NCI-H460 (cell line): ENCODE data around the gene MAPRE3. TPM values are rescaled to one million over a fixed set of nuclear protein-coding genes. Genes with fewer than 3 reads are reported as not detected.
"Not testable (repeated sequence)": the region's sequence is repeated elsewhere in the genome, so short reads cannot be mapped to it uniquely, and the experiment has no call there.

Source experiments
- DNase-seq: peaks from one replicate; pipeline ENCODE4 v3.0.0-alpha.2; 2016; ENCODE audit warnings: low read depth; ENCODE audit errors: extremely low read depth
- polyA plus RNA-seq: library from polyadenylated mRNA; depleted of rRNA; stranded (reverse); fragments of >200 nt; gene quantifications from 2 replicates; pipeline ENCODE4 v1.2.3, GENCODE V29; 2014; cell fraction: nucleus; rRNA removed
- total RNA-seq: library from RNA; depleted of rRNA; stranded (reverse); fragments of >200 nt; shearing (Covaris generic); gene quantifications from 2 replicates; pipeline ENCODE4 v1.2.3, GENCODE V29; 2014; rRNA removed

The MAPRE3 gene
- 4.0 and 5.1 TPM in 2 replicates for total RNA-seq
- 10.7 and 12.6 TPM in 2 replicates for polyA plus RNA-seq

DNA sequence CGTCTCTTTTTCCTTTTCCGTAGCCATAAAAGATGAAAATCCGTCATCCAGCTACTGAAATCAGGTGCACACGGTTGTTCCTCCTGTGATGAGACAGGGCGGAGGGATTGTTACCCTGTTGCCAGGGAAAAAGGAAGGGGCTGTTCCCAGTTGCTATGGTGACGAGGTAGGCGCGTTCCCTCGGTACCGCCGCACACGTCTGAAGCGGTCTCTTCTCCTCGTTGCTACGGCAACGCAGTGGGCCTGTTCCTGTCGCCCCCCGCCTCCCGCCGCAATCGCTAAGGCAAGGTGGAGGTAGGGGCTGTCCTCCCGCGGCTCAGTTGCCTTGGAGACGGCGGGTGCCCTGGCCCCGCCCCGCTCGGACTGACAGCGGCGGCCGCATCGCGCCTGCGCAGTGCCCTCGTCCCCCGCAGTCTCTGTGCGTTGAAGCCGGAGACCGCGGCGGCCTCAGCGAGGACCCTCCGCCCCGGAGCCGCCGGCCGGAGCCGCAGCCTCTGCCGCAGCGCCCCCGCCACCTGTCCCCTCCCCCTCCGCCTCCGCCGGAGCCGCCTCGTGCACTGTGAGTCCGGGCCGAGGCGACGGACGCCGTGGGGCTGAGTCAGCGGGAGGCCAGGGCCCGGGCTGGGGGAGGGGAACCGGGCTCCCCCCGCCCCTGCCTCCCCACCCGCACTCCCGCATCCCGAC lies at the start of gene MAPRE3:
TSS of gene MAPRE3 (plus strand) at position 394 of the 684 bp plus-strand sequence. CDS start 51,582 bp downstream, outside the sequence.
- DNase-seq, result peak; percentile 54

DNA sequence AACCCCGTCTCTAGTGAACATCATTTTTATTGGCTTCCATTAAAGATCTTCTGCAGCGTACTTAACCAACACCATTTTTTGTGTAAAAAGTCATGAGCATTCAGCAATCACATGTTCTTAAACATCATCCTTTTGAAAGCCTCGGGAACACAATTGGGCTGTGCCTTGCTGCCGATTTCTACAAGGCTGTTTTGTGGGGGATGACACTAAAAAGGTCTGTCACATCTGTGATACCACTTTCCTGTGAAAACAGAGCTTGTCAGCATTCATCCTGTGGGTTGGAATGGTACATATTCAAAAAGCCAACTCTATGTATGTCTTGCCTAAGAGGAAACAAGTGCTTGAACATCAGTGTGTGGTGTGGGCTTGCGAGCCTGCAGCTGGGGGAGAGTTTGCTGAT lies 49.1 kb upstream of the MAPRE3 start:
- no peak for DNase-seq

DNA sequence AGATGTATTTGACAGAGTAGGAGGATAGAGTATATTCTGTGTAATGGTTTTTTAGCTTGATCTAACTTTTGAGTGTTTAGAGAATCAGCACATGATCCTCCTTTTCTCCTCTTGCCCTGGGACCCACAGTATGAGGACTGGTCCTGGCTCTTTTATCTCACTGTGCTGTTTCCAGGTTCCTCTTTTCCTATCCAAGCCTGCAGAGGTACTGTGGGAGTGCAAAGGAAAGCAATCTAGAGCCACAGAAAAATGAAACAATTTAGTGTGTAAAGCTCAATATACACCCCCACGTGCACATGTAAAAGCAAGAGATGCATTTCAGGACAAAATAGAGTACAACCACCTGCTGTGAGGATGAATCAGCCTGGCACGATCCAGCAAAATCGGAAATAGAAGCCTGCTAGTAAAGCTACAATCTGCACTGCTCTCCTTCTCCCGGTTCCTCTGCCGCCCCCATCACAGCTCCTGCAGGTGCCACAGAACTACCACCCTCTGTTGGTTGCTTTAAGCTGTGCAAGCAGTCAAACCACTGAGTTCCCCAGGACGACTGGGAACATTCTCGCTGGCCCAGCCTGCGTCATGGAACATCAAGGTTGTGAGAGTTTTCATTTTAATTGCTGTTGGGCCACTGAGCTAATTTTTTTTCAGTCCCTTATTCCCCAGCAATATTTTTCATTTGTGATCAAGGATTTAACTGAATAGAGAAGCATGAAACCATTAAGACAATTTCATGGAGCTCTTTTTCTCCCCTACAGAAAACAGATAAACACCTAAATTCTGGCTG lies 47.8 kb upstream of the MAPRE3 start:
- DNase-seq, result peak; percentile 46

DNA sequence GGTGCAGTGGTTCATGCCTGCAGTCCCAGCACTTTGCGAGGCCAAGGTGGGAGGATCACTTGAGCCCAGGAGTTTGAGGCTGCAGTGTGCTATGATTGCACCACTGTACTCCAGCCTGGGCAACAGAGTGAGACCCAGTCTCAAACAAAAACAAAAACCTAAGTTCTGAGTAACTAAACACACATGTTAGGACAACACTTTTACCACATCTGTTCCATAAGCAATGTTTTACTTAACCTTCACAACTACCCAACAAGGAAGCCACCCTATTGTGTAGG lies 47.3 kb upstream of the MAPRE3 start:
- not testable (repeated sequence) for DNase-seq

DNA sequence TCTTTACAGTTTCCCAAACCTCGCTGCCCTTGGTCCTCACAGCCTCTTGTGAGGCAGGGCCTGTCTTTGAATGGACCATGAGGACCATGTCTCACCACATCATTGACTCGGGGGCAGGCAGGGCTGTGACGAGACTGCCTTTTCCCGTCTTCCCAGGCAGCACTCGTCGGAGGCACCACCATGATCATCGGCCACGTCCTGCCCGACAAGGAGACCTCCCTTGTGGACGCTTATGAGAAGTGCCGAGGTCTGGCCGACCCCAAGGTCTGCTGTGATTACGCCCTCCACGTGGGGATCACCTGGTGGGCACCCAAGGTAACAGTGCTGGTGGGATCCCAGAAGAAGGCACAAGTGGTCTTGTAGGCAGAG lies 45.7 kb upstream of the MAPRE3 start:
- DNase-seq, result no peak

DNA sequence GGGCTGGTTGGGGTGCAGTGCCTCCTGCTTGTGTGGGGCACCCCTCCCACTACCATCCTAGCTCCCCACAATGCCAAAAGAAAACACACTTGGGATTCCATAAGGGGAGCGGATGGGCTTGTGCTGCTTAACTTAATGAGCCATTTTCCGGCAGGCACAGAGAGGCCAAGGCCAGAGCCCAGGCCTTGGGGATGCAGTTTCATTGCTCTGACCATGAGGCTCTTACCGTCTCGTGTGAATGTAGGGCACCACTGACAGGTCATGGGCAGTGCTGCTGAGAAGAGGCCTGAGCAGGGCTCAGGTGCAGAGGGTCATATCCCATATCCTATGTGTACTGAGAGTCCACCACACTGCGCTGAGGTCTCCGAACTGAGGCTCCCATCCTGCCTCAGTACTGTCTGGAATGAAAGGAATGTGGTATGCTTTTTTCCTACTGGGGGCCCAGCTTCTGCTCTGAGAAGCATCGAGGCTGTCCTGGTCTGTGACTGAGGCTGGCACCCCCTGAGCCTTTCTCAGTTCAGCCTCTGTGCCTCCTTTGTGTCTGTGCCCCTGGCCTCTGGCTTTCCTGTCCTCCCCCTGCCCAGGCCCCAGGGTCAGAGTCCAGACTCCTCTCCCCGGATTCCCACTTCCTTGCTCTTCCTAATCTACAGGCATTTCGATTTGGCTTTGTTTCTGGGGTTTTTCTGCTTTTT lies 45.2 kb upstream of the MAPRE3 start:
- no peak for DNase-seq

DNA sequence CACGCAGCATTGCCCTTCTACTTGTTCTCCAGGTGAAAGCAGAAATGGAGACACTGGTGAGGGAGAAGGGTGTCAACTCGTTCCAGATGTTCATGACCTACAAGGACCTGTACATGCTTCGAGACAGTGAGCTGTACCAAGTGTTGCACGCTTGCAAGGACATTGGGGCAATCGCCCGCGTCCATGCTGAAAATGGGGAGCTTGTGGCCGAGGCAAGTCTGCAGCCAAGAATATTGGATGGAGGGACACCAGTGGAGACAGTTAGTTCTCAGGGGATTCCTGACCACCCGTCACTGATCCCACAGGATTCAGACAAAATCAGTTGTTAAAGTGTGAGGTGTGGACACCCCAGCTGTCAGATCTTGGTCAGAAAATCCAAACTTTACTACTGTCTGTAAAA lies 43.2 kb upstream of the MAPRE3 start:
- DNase-seq, result no peak

DNA sequence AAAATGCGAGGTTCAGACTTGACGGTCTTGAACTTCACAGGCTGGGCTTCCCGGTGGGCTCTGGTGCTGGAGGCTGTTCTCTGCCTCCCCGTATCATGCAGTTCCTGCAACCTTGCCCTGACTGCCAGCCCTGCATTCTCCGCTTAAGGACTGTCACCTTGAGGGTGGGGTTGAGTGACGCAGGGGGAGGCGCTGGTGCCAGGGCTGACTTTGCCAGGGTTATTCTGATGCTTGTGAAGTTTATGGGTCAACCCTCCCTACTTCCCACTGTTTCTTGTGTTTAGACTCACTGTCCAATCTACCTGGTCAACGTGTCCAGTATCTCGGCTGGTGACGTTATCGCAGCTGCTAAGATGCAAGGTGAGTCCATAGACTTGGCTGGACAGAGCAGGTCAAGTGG lies 37.5 kb upstream of the MAPRE3 start:
- no peak for DNase-seq

DNA sequence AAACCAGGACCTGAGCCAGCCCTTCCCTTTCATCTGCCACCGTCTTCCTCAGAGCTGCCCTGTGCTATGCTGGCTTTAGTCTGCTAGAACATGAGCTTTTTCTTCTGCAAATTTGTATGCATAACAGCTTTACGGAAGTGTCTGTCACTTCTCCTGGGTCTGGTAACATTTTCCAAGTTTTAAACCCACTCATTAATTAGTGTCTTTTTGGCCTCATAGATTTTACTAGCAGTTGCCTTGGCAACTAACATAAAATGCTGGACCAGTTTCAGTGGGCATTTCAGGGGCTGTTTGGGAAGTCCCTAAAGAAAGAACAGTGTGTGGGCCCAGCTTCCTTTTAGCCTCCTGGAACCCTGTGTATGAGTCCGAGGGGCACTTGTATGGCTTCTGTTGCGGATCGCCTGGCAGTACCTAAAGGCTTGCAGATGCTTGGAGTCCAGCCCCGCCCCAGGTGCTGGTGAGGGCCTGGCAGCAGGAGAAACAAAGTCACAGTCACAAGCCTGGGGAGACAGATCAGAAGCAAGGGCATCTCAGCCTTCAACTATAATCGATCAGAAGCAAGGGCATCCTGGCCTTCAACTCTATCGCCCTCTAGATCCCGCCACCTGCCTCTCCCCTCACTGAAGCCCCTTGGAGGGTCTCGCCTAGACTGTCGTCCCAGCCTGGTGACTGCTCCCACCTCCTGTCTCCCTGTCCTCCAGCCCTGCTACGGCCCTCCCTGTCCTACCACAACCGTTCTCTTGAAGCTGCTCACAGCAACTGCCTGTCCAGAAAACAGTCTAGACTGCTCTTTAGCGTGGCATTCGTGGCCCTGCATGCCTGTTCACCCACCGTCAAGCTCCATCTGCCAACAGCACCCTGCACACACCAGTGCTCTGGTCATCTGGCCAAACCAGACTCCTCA lies 36.8 kb upstream of the MAPRE3 start:
- no peak for DNase-seq

DNA sequence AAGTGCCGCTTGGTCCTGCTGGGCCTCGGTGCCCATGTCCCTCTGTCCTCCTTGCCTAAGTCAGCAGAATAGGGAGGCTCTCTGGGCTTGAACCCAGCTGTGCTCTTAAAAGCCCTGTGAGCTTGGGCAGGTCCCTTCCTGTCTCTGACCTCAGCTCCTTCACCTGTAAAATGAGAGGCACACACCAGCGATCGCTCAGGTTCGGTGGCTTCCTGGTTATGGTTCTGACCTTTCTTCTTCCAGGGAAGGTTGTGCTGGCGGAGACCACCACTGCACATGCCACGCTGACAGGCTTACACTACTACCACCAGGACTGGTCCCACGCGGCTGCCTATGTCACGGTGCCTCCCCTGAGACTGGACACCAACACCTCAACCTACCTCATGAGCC lies 36.1 kb upstream of the MAPRE3 start:
- no peak for DNase-seq

DNA sequence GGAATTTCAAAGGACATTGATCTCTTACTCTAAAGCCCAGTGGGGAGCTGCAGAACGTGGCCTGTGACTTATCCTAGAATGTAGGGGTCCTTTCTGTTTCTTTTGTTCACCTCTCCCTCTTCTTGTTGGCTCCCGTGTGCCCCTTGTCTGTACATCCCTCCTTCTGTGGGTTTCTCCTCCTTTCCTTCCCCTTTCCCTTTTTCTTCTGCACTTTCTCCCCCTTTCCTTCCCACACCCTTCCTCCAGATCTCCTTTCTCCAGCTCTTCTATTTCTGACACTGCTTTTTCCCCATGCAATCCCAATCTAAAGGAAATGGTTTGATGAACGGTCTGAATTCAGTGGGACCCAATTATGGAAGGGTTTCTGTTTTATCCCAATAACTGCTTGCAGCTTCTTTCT lies 35.5 kb upstream of the MAPRE3 start:
- no peak for DNase-seq

DNA sequence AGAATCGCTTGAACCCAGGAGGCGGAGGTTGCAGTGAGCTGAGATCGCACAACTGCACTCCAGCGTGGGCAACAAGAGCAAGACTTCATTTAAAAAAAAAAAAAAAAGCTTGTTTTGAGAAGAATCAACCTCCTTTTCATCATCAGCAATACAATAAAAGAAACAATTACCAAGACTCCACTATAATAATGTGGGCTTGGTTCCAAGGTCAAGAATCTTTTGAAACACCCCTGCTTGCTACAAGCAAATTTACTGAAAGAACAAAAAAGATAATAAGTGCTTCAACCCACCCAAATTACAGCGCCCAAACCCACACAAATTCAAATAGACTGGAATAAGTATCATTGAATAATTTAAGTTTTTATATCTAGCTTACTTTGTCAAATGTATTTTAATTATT lies 33.6 kb upstream of the MAPRE3 start:
- no peak for DNase-seq

DNA sequence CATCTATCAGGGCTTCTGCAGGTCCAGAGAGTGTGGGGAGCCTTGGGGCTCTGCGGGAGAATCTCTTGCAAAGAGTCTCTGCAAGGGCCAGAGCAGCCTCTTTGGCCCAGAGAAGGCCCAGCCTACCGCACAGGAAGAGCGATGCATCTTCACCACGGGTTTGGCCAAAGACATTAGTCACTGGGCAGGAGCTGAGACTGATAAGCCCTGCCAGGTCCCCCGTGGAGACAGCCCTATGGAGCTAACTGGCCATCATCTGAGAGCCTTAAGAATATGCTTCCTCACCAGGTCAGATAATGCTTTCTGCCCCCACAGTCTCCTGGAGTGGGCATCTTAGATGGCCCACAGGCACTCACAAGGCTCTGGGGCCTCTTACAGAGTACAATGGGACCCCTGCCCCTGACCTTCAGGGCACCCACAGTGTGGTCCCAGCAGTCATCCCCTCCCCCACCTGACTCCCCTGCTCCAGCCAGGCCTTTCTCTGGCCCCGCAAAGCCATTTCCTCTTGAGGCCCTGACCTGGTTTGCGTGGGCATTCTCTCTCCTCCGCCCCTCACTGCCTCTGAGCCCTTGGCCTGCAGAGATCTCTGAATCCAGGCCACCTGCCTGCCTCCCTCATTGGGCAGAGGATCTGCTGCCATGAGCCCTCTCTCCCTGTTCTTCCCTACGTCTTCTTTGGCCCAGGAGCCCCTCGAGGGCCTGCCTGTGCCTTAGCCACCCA lies 31.9 kb upstream of the MAPRE3 start:
- no peak for DNase-seq

DNA sequence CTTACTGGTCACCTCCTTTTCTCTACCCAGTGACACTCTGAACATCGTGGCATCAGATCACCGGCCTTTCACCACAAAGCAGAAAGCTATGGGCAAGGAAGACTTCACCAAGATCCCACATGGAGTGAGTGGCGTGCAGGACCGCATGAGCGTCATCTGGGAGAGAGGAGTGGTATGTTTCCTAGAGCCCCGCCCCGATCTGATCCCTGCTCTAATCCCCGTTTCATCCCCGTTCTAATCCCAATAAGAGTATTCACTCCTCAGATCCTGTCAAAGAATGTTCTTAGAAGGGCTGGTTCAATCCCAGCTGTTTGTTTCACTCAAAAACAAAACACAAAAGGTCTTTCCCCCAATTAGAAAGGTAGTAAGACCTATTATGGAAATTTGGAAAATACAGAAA lies 30.4 kb upstream of the MAPRE3 start:
- no peak for DNase-seq

DNA sequence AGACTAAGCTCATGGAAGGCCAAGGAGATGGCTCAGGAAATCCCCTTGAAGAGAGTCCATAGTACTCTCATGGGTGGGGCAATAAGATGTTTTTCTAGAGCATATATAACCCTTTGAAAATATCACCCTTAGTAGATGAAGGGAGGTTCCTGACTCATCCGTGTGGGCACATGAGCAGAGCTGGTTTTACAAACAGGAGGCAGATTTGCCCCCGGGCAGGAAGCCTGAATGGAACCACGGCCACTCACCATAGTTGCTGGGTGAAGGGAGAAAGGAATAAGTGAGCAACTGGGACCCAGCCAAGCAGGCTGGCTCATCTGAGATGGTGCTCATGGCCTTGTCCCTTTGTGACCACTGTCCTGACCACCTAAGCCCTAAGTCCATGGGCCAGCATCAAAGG lies 29.0 kb upstream of the MAPRE3 start:
- no peak for DNase-seq

DNA sequence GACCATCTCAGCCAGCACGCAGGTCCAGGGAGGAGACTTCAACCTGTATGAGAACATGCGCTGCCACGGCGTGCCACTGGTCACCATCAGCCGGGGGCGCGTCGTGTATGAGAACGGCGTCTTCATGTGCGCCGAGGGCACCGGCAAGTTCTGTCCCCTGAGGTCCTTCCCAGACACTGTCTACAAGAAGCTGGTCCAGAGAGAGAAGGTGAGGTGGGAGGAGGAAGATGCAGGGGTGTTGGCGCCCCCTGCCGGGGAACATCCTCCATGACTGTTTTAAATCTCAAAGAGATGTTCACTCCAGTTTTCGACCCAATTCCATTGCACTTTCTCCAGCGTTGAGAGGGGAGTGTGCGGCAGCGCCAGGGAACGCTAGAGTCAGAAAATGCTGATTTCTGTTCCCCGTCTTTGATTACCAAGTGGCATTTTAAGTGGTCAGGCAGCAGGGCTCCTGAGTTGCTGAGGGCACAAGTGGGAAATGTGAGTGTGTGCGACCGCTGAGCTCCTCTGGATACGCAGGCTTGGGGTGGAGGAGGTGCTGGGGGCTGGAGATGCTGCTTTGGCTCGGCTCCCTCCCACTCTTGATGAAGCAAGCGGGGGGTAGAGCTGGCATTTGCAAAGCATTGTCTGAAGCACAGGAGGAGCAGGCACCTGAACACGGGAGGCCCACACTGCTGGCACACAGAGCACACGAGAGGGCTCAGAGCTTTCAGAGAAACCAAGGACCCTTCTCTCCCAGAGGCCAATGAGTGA lies 27.7 kb upstream of the MAPRE3 start:
- peak; percentile 33 for DNase-seq

DNA sequence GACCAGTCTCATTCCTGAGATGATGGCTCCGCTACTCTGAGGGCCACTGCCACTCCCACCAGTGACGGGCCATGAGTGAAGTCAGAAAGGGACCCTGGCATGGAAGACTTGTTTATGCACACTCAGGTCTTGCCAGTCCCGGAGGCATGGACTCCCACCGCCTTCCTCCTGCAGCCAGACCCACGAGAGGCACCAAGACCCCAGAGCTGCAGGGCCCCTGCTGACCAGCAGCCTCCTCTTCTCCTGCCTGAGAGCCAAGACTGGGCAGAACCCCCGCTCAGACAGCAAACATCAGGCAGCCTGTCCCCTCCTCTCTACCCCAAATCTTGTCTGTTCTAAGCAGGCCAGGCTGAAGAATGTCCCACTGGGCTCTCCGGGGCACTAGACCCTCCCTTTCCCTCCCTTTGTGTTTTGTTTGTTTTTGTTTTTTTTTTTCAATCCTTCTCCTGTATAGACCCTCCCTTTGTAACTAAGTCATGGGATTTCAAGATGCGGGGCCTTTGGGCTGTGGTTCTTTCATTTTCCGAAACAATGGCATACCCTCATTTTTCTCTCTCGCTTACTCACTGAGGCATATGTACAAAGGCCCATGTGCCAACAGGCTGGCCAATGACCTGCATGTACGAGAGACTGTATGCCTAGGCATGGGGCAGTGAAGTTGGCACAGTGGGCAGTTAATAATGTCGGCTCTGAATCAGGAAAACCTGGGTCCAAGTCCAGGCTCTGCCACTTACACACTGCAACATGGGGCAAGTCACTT lies 24.3 kb upstream of the MAPRE3 start:
- DNase-seq, result no peak

DNA sequence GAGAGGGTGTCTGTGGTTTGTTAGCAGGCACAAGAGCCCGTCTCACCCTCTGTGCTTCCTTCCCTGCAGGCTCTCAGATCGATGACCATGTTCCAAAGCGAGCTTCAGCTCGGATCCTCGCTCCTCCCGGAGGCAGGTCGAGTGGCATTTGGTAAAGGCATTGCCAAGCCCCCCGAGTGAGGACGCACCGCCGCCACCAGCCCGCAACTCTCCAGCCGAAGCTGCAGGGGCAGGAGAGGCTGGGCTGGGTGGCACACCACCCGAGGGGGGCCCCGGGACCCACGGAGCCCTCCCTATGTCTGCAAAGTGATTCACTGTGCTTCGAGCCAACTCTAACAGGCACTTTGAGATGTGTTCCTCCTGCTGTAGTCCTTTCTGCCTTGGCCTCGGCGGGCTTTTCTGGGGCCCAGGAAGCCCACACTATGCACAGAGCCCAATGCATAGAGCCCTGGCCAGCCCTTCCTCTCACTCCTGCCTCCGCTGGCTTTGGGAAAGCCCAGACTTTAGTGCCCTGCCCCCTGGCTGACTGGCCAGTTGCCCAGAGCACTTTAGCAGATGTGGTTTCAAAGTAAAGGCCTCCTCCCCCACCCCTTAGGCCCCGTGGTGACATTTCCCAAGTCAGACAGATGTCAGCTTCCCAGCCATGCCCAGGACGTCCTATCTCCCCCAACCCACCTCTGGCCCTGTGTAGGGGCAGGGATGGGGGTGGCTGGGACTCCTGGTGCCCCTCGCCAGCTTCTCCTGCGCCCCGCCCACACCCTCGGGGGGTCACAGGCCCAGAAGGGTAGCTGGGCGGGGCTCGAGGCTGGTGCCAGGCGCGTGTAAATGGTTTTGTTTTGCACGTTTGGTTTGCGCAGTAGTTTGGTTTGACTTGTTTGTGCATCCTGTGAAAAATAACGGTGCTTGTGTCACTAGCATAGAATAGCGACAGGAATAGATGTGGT lies 23.3 kb upstream of the MAPRE3 start:
- no peak for DNase-seq
